MM.1S (cell line): ENCODE measurements around the gene JDP2.

ENCODE experiments used
- EZH2phosphoT487 ChIP-seq: fragments of 300-600 bp; sonication (generic); IDR thresholded peaks from 2 replicates; pipeline ENCODE4 v1.6.1; 2018; ENCODE audit warnings: antibody characterized with exemption, low read length
- TF ChIP-seq, protein P1 (sequence below): fragments of 300-600 bp; sonication (generic); IDR thresholded peaks from 2 replicates; pipeline ENCODE4 v1.5.1; 2016; ENCODE audit warnings: antibody characterized with exemption, low read length, mixed read lengths

DNA sequence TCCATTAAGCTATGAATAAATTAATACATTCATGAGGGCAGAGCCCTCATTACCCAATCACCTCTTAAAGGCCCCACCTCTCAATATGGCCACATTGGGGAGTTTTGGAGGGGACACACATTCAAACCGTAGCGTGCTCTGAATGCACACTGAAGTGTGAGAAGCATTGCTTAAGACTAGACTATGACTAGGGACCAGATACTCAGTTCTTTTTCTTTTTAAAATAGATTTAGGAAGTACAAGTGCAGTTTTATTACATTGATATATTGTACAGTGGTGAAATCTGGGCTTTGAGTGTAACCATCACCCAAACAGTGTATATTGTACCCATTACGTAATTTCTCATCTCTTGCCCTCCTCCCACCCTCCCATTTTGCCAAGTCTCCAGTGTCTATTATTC is 21.0 kb upstream of the JDP2 start:
- TF ChIP-seq, protein P1, sequence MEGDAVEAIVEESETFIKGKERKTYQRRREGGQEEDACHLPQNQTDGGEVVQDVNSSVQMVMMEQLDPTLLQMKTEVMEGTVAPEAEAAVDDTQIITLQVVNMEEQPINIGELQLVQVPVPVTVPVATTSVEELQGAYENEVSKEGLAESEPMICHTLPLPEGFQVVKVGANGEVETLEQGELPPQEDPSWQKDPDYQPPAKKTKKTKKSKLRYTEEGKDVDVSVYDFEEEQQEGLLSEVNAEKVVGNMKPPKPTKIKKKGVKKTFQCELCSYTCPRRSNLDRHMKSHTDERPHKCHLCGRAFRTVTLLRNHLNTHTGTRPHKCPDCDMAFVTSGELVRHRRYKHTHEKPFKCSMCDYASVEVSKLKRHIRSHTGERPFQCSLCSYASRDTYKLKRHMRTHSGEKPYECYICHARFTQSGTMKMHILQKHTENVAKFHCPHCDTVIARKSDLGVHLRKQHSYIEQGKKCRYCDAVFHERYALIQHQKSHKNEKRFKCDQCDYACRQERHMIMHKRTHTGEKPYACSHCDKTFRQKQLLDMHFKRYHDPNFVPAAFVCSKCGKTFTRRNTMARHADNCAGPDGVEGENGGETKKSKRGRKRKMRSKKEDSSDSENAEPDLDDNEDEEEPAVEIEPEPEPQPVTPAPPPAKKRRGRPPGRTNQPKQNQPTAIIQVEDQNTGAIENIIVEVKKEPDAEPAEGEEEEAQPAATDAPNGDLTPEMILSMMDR, result no peak
- TF ChIP-seq EZH2phosphoT487, result no peak
